ENCODE results near the gene STEEP1. TPM values are rescaled to one million over a fixed set of nuclear protein-coding genes. Genes with fewer than 3 reads are reported as not detected.
"Not testable (repeated sequence)": the region's sequence is repeated elsewhere in the genome, so short reads cannot be mapped to it uniquely, and the experiment has no call there.

The STEEP1 gene
- total RNA-seq, 2 donors from 2014 or later: 17.4 to 17.8 TPM

- Histone ChIP-seq H3K4me1 (peaks cover 0 to 3% of the 10 kb centered on the region in 2 donors), H3K4me3 (no peak overlapping the region), H3K27ac (no peak overlapping the region), H3K27me3 (no peaks in the 10 kb centered on the region), H3K36me3 (no peaks in the 10 kb centered on the region), H3K9me3 (no peaks in the 10 kb centered on the region)
- TF ChIP-seq, protein P1, sequence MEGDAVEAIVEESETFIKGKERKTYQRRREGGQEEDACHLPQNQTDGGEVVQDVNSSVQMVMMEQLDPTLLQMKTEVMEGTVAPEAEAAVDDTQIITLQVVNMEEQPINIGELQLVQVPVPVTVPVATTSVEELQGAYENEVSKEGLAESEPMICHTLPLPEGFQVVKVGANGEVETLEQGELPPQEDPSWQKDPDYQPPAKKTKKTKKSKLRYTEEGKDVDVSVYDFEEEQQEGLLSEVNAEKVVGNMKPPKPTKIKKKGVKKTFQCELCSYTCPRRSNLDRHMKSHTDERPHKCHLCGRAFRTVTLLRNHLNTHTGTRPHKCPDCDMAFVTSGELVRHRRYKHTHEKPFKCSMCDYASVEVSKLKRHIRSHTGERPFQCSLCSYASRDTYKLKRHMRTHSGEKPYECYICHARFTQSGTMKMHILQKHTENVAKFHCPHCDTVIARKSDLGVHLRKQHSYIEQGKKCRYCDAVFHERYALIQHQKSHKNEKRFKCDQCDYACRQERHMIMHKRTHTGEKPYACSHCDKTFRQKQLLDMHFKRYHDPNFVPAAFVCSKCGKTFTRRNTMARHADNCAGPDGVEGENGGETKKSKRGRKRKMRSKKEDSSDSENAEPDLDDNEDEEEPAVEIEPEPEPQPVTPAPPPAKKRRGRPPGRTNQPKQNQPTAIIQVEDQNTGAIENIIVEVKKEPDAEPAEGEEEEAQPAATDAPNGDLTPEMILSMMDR (IDR thresholded peaks at IDR 0.05): no peak
- no peak for DNase-seq (ENCODE audit: low spot score)
Observed at GRCh38 chrX:119500061-119500800, 65.0 kb downstream of the STEEP1 start.

DNA sequence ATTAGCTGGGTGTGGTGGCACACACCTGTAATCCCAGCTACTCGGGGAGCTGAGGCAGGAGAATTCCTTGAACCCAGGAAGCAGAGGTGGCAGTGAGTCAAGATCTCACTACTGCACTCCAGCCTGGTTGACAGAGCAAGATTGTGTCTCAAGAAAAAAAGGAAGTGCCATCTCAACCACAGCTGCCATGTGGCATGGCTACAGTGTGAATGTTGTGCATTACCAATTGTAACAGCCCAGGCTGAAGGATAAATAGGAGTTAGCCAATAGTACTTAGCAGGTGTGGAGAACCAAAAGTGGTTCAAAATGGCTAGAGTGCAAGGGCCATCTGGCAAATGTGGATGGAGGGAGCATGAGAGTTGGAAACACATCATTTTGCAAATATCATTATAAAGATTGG lies 68.0 kb downstream of the STEEP1 start:
- no peaks in the 10 kb centered on the region for H3K27me3 ChIP-seq
- H3K4me1 ChIP-seq: no peaks in the 10 kb centered on the region
- no peaks in the 10 kb centered on the region for H3K36me3 ChIP-seq
- no peak overlapping the region for H3K27ac ChIP-seq
- TF ChIP-seq, protein P1 (IDR thresholded peaks at IDR 0.05): no peak
- H3K4me3 ChIP-seq: no peak overlapping the region
- no peaks in the 10 kb centered on the region for H3K9me3 ChIP-seq
- DNase-seq (ENCODE audit: low spot score): no peak

GRCh38 chrX:119495734-119496726 lies 69.2 kb downstream of the STEEP1 start:
- Histone ChIP-seq H3K4me1 (no peaks in the 10 kb centered on the region), H3K27ac (no peak overlapping the region), H3K36me3 (no peaks in the 10 kb centered on the region), H3K9me3 (no peaks in the 10 kb centered on the region), H3K27me3 (no peaks in the 10 kb centered on the region), H3K4me3 (no peak overlapping the region)
- no peak for DNase-seq (ENCODE audit: low spot score)
- TF ChIP-seq, protein P1 (IDR thresholded peaks at IDR 0.05): no peak

DNA sequence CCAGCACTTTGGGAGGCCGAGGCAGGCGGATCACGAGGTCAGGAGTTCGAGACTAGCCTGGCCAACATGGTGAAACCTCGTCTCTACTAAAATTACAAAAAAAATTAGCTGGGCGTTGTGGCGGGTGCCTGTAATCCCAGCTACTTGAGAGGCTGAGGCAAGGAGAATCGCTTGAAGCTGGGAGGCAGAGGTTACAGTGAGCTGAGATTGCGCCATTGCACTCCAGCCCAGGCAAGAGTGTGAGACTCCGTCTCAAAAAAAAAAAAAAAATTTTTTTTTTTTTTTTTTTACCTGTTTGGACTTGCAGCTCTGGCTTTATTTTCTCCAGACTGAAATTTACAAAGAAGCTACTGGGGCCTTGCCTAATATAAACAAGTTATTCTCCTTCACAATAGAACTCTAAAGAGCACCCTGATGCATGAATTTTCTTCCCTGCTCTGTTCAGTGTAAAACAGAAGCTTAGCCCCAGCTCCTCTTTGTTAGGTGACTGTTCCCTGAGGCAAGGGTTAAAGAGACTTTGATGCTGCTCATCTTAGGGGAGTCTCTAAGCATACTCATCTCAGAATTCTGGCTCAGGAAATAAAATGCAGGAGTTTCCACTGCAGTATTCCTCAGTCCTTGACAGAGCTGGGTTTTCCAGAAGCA lies 71.2 kb downstream of the STEEP1 start:
- not testable (repeated sequence) for DNase-seq (ENCODE audit: low spot score); H3K4me1 ChIP-seq; H3K4me3 ChIP-seq; H3K9me3 ChIP-seq; H3K27me3 ChIP-seq; H3K36me3 ChIP-seq; H3K27ac ChIP-seq

DNA sequence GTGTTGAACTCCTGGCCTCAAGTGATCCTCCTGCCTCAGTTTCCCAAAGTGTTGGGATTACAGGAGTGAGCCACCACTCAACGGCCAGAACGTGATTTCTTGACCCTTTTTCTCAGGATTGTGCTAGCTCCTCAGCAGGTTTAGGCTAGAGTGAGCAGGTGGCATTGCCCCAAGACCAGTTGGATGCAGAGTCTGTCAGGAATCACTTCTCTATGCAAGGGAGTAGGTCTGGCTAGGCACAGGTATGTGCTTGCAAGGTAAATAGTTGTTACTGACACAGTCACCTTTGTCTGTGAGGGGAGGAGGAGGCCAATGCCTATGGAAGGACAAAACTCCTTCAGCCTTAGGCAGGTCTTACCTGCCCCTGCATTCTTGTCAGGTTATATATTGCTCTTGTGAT lies 72.7 kb downstream of the STEEP1 start:
- Histone ChIP-seq H3K27me3 (no peaks in the 10 kb centered on the region), H3K9me3 (no peaks in the 10 kb centered on the region), H3K4me1 (no peaks in the 10 kb centered on the region), H3K27ac (no peak overlapping the region), H3K36me3 (no peaks in the 10 kb centered on the region), H3K4me3 (no peak overlapping the region)
- TF ChIP-seq, protein P1 (IDR thresholded peaks at IDR 0.05): no peak
- no peak for DNase-seq (ENCODE audit: low spot score)

All from right atrium auricular region (tissue), 2 donors.